ENCODE data around the gene CD274.

DNA sequence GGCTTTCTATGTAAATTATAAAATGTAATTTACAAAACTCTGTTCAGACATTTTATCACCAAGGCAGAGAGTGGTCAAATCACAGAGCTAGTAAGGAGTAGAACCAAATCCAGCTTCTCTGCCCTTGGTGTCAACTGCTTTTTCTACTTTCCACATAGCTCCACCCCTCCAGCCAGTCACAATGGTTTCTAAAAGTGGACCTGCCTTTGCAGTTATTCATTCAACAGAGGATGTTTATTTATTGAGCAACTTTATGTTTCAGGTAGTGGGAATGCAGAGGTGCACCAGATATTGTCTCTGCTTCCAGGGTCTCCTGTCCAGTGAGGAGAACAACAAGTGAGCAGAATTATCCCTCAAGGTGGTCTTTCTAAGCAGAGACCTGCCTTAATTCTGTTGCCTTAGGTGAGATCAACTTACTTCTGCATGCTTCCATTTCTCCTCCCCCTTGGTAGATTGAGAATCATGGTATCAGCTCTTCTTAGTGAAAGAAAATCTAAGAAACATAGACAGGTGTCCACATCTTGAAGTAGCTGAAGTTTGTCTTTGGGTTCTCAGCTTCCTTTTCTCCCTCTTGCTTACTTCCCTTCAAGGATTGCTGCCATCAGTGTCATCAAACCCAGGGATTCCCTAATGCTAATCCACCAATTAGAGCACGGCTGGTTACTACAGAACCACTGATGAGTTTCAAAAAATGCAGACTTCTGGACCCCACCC, 42.8 kb downstream of the CD274 start:
- TF ChIP-seq EZH2 (IDR thresholded peaks at IDR 0.05) (no peak), POLR2AphosphoS5 (IDR thresholded peaks at IDR 0.05; ENCODE audit: borderline replicate concordance, low read depth, low read length) (no peak)

Data from SK-N-MC (cell line).